Stomach (tissue), 4 donors: Measurements from ENCODE around the gene PRKG1.

Experiments
- POLR2A ChIP-seq, 4 donors: fragments of 450-650 bp; IDR thresholded peaks; one replicate each; pipeline ENCODE4 v1.6.1; 2016; ENCODE audit warnings: antibody characterized with exemption in 4 of 4, control low read depth in 2 of 4, mild to moderate bottlenecking in 1 of 4, moderate library complexity in 1 of 4
- TF ChIP-seq, protein P1 (sequence below), 7 experiments: fragments of 450-650 bp in 4 of 7; fragments of 200-600 bp in 3 of 7; sonication (generic) in 3 of 7; IDR thresholded peaks; one replicate each; pipeline ENCODE4 v1.5.1; 2016 to 2019; ENCODE audit warnings: antibody characterized with exemption in 7 of 7, control low read depth in 2 of 7, mild to moderate bottlenecking in 1 of 7

DNA sequence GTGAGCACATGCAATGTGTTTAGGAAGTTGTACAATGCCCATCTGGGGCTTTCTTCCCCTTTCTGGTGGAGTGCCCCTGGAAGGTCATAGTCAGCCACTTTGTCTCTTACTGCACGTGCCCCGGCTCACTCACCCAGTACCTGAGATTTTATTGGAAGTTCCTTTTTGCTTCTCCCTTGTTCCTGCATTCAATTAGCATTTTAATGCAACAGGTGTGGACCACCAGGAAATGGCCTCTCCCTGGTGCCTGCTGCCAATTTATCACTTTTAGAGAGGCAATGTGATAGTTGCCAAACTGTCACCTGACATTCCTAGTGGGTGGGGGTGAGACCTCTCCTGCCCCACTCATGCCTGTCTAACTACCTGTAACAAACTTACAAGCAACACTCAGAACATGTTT, 946.4 kb downstream of the PRKG1 start:
- TF ChIP-seq, protein P1, sequence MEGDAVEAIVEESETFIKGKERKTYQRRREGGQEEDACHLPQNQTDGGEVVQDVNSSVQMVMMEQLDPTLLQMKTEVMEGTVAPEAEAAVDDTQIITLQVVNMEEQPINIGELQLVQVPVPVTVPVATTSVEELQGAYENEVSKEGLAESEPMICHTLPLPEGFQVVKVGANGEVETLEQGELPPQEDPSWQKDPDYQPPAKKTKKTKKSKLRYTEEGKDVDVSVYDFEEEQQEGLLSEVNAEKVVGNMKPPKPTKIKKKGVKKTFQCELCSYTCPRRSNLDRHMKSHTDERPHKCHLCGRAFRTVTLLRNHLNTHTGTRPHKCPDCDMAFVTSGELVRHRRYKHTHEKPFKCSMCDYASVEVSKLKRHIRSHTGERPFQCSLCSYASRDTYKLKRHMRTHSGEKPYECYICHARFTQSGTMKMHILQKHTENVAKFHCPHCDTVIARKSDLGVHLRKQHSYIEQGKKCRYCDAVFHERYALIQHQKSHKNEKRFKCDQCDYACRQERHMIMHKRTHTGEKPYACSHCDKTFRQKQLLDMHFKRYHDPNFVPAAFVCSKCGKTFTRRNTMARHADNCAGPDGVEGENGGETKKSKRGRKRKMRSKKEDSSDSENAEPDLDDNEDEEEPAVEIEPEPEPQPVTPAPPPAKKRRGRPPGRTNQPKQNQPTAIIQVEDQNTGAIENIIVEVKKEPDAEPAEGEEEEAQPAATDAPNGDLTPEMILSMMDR (IDR thresholded peaks at IDR 0.05), result no peak
- TF ChIP-seq POLR2A (IDR thresholded peaks at IDR 0.05), result no peak
